HG02588 (cell line): Measurements from ENCODE around the gene TOR1A.
"Not testable (repeated sequence)": the region's sequence is repeated elsewhere in the genome, so short reads cannot be mapped to it uniquely, and the experiment has no call there.

Experiments used
- ATAC-seq: cut with Tn5 transposase; IDR thresholded peaks from one replicate; pipeline ENCODE4 v1.9.1; 2021; ENCODE audit warnings: mild to moderate bottlenecking, moderate library complexity; ENCODE audit not compliant: unreplicated experiment

Gene TOR1A

GRCh38 chr9:129783516-129784361, 40.2 kb downstream of the TOR1A start:
- ATAC-seq: peak; percentile 50

- ATAC-seq: no peak
Observed at GRCh38 chr9:129781981-129782380, 42.0 kb downstream of the TOR1A start.

GRCh38 chr9:129781131-129781530, 42.8 kb downstream of the TOR1A start:
- ATAC-seq: no peak

GRCh38 chr9:129779560-129780190, 44.3 kb downstream of the TOR1A start:
- no peak for ATAC-seq

GRCh38 chr9:129778469-129778868, 45.5 kb downstream of the TOR1A start:
- no peak for ATAC-seq

GRCh38 chr9:129777769-129778130, 46.2 kb downstream of the TOR1A start:
- ATAC-seq: no peak

GRCh38 chr9:129776938-129777768, 46.8 kb downstream of the TOR1A start:
- no peak for ATAC-seq

- ATAC-seq: no peak
Observed at GRCh38 chr9:129776566-129776937, 47.4 kb downstream of the TOR1A start.

- ATAC-seq: not testable (repeated sequence)
Observed at GRCh38 chr9:129776096-129776495, 47.8 kb downstream of the TOR1A start.

- no peak for ATAC-seq
Observed at GRCh38 chr9:129775448-129775798, 48.5 kb downstream of the TOR1A start.

GRCh38 chr9:129774791-129775447, 49.0 kb downstream of the TOR1A start:
- ATAC-seq: no peak

GRCh38 chr9:129773262-129774048, 50.5 kb downstream of the TOR1A start:
- ATAC-seq: no peak

GRCh38 chr9:129770741-129771140, 53.2 kb downstream of the TOR1A start:
- ATAC-seq: no peak

- no peak for ATAC-seq
Observed at GRCh38 chr9:129769669-129770068, 54.3 kb downstream of the TOR1A start.

- ATAC-seq: no peak
Observed at GRCh38 chr9:129768486-129768885, 55.5 kb downstream of the TOR1A start.

GRCh38 chr9:129765764-129766317, 58.1 kb downstream of the TOR1A start:
- no peak for ATAC-seq

- ATAC-seq: no peak
Observed at GRCh38 chr9:129762985-129763926, 60.7 kb downstream of the TOR1A start.
